K562 (cell line): ENCODE measurements around the gene CADM2. TPM values are rescaled to one million over a fixed set of nuclear protein-coding genes. Genes with fewer than 3 reads are reported as not detected.

Experiments used
- ATAC-seq: fragments of 200-7000 bp; cut with Tn5 transposase; 3 replicates; pipeline ENCODE4 v1.9.1; 2020; ENCODE audit warnings: moderate library complexity
- BruUV-seq: library from RNA; stranded (reverse); fragments of 400-500 nt; replicated peaks from 2 replicates; lab custom pipeline; 2021; lab: Mats Ljungman, UMichigan
- CTCF ChIA-PET: fragments of 300-600 bp; formaldehyde crosslinking; extraction: SDS; loops from one replicate; lab custom pipeline; 2021; ENCODE audit warnings: low intra/inter-chr PET ratio; lab: Yijun Ruan, JAX
- POLR2A ChIA-PET: fragments of 300-600, 350-650 bp; sonication (Branson Sonifier 250); formaldehyde crosslinking; extraction: SDS; loops from one replicate; lab custom pipeline; 2021; ENCODE audit warnings: antibody characterized with exemption, inconsistent platforms; lab: Yijun Ruan, JAX
- DNase-seq, 4 experiments: peaks; one replicate each; pipeline versions ENCODE4 v3.0.0 to v3.0.0-alpha.2; 2011 to 2018; ENCODE audit warnings: low spot score in 3 of 4, mixed read lengths in 3 of 4; ENCODE audit errors: extremely low read depth in 1 of 4
- FAIRE-seq: peaks from 2 replicates; lab custom pipeline; 2011; peaks lifted over from hg19 to GRCh38; lab: Jason Lieb, UNC
- H2AFZ ChIP-seq: 2 replicates; pipeline ENCODE4 v1.6.0; 2011; ENCODE audit warnings: low read depth, low read length, control low read depth, inconsistent platforms
- H3K27ac ChIP-seq: fragments of 200-600 bp; 3 replicates; pipeline ENCODE4 v1.8.0; 2011; ENCODE audit warnings: low read depth, mild to moderate bottlenecking, control low read depth, inconsistent platforms, low read length, moderate library complexity, mixed read lengths; ENCODE audit errors: extremely low read depth
- H3K27me3 ChIP-seq, 2 experiments: fragments of 300-600 bp in 1 of 2; 2 replicates in 1 of 2; 3 replicates in 1 of 2; pipeline versions ENCODE4 v1.6.0 to v1.8.0; 2011; ENCODE audit warnings: inconsistent platforms in 2 of 2, low read length in 2 of 2, mild to moderate bottlenecking in 1 of 2, mixed read lengths in 1 of 2, moderate library complexity in 1 of 2; ENCODE audit not compliant: control insufficient read depth in 2 of 2, insufficient read depth in 2 of 2
- H3K36me3 ChIP-seq: fragments of 300-600 bp; 3 replicates; pipeline ENCODE4 v1.8.0; 2011; ENCODE audit warnings: mild to moderate bottlenecking, low read length, inconsistent platforms; ENCODE audit not compliant: control insufficient read depth, insufficient read depth
- H3K4me1 ChIP-seq, 2 experiments: fragments of 200-600 bp in 1 of 2; replicated peaks in 1 of 2; 2 replicates in 1 of 2; 3 replicates in 1 of 2; pipeline versions ENCODE4 v1.5.1 to v1.8.0; 2011; ENCODE audit warnings: inconsistent platforms in 2 of 2, low read length in 2 of 2, mild to moderate bottlenecking in 1 of 2, mixed read lengths in 1 of 2, moderate library complexity in 1 of 2; ENCODE audit not compliant: control insufficient read depth in 2 of 2, insufficient read depth in 2 of 2
- H3K4me2 ChIP-seq: 2 replicates; pipeline ENCODE4 v1.6.1; 2011; ENCODE audit warnings: low read length, control low read depth, inconsistent platforms, mixed read lengths; ENCODE audit not compliant: insufficient read depth
- H3K4me3 ChIP-seq: fragments of 200-600 bp; sonication (generic), shearing (Covaris generic); 2 replicates; pipeline ENCODE4 v1.5.1; 2016; ENCODE audit warnings: control low read depth, inconsistent platforms
- H3K79me2 ChIP-seq: fragments of 200-600 bp; 3 replicates; pipeline ENCODE4 v1.8.0; 2011; ENCODE audit warnings: low read length, inconsistent platforms; ENCODE audit not compliant: control insufficient read depth, insufficient read depth
- H3K9ac ChIP-seq, 2 experiments: 2 replicates each; pipeline versions ENCODE4 v1.6.0 to v1.6.1; 2011; ENCODE audit warnings: low read depth in 2 of 2, low read length in 2 of 2, control low read depth in 1 of 2, inconsistent platforms in 1 of 2, mild to moderate bottlenecking in 1 of 2, mixed read lengths in 1 of 2; ENCODE audit not compliant: insufficient read depth in 1 of 2
- H3K9me1 ChIP-seq: one replicate; pipeline ENCODE4 v1.6.0; 2011; ENCODE audit warnings: inconsistent platforms, mild to moderate bottlenecking, low read length, moderate library complexity; ENCODE audit not compliant: control insufficient read depth, insufficient read depth
- H3K9me3 ChIP-seq: replicated peaks from 2 replicates; pipeline ENCODE4 v1.5.1; 2011; ENCODE audit warnings: low read depth, low read length, inconsistent platforms; ENCODE audit not compliant: control insufficient read depth, insufficient read depth
- H4K20me1 ChIP-seq: replicated peaks from 2 replicates; pipeline ENCODE4 v1.6.1; 2011; ENCODE audit warnings: low read length, inconsistent platforms, mixed read lengths; ENCODE audit not compliant: control insufficient read depth, insufficient read depth
- ADNP ChIP-seq: fragments of 200-800 bp; sonication (Bioruptor generic); IDR thresholded peaks from 2 replicates; pipeline ENCODE4 v1.6.1; 2016; ENCODE audit warnings: missing genetic modification characterization, missing compliant biosample characterization
- CC2D1A ChIP-seq: fragments of 450-650 bp; IDR thresholded peaks from 2 replicates; pipeline ENCODE4 v1.6.1; 2017; ENCODE audit warnings: mild to moderate bottlenecking
- GABPB2 ChIP-seq: fragments of 250-450 bp; sonication (Bioruptor Pico); conservative IDR thresholded peaks from 2 replicates; pipeline ENCODE4 v1.5.1; 2021; ENCODE audit warnings: mild to moderate bottlenecking
- KAT8 ChIP-seq: fragments of 450-650 bp; IDR thresholded peaks from 2 replicates; pipeline ENCODE4 v1.6.1; 2016; ENCODE audit warnings: low read depth, mild to moderate bottlenecking
- LEF1 ChIP-seq: fragments of 450-650 bp; IDR thresholded peaks from 2 replicates; pipeline ENCODE4 v1.6.1; 2016; ENCODE audit warnings: mild to moderate bottlenecking
- MAFK ChIP-seq: IDR thresholded peaks from 2 replicates; pipeline ENCODE4 v1.6.1; 2011; ENCODE audit warnings: low read length, improper control_type of control experiment
- MLX ChIP-seq, 2 experiments: fragments of 450-650 bp in 1 of 2; sonication (generic) in 1 of 2; formaldehyde crosslinking; conservative IDR thresholded peaks; 2 replicates each; pipeline versions ENCODE4 v1.4.0 to v1.8.1; 2020 to 2022; ENCODE audit warnings: mild to moderate bottlenecking in 1 of 2, missing genetic modification reagents in 1 of 2
- NR2F6 ChIP-seq: fragments of 450-650 bp; formaldehyde crosslinking; IDR thresholded peaks from 2 replicates; pipeline ENCODE4 v1.4.0; 2020; ENCODE audit warnings: mild to moderate bottlenecking
- OTX1 ChIP-seq: fragments of 450-650 bp; formaldehyde crosslinking; IDR thresholded peaks from 2 replicates; pipeline ENCODE4 v1.4.0; 2022; ENCODE audit warnings: mild to moderate bottlenecking
- PHF20 ChIP-seq: fragments of 450-650 bp; IDR thresholded peaks from 2 replicates; pipeline ENCODE4 v1.6.1; 2018; ENCODE audit not compliant: partially characterized antibody
- SRSF9 ChIP-seq: fragments of 200-400 bp; formaldehyde crosslinking; IDR thresholded peaks from 2 replicates; pipeline ENCODE4 v1.6.1; 2017; ENCODE audit warnings: low read depth, low read length, borderline replicate concordance
- TFAM ChIP-seq: fragments of 250-450 bp; sonication (Bioruptor Pico); conservative IDR thresholded peaks from 2 replicates; pipeline ENCODE4 v1.5.0; 2021; ENCODE audit warnings: mild to moderate bottlenecking, moderate library complexity
- XRCC3 ChIP-seq: fragments of 450-650 bp; IDR thresholded peaks from 2 replicates; pipeline ENCODE4 v1.6.1; 2017; ENCODE audit warnings: mild to moderate bottlenecking, moderate library complexity
- ZBTB9 ChIP-seq: fragments of 450-650 bp; formaldehyde crosslinking; IDR thresholded peaks from 2 replicates; pipeline ENCODE4 v1.4.0; 2020; ENCODE audit warnings: mild to moderate bottlenecking, moderate library complexity
- ZFP1 ChIP-seq: fragments of 450-650 bp; formaldehyde crosslinking; IDR thresholded peaks from 2 replicates; pipeline ENCODE4 v1.4.0; 2020; ENCODE audit warnings: mild to moderate bottlenecking, mixed read lengths
- ZNF311 ChIP-seq: fragments of 250-450 bp; sonication (Bioruptor Pico); IDR thresholded peaks from 2 replicates; pipeline ENCODE4 v1.4.0; 2020; ENCODE audit warnings: mild to moderate bottlenecking, moderate library complexity
- WGBS: fragments of 100-300 bp; shearing (Covaris generic); methylation state at CpG from one replicate; pipeline ENCODE4 v1.1.6; 2016; ENCODE audit warnings: low coverage, mixed read lengths; ENCODE audit not compliant: insufficient coverage; ENCODE audit errors: missing lambda C conversion rate; 5-methylcytosine and 5-hydroxymethylcytosine counted together
- in situ Hi-C: fragments of 300-500 bp; cut with MboI; formaldehyde crosslinking; loops from 4 replicates; pipeline ENCODE4 v1.15.0; 2018; ENCODE audit warnings: inconsistent platforms, mixed read lengths
- intact Hi-C: fragments of 100-400 bp; cut with micrococcal nuclease; formaldehyde crosslinking; loops from 2 replicates; pipeline ENCODE4 v1.14.2; 2022
- polyA plus RNA-seq, 8 experiments: library from polyadenylated mRNA; depleted of rRNA in 4 of 8; stranded (reverse) in 5 of 8; unstranded in 3 of 8; fragments of >200 nt; fragmentation: Nextera tagmentation in 2 of 8; fragmentation: Illumina TruSeq in 1 of 8; extraction: Ambion mirVana in 2 of 8; extraction: Trizol in 1 of 8; gene quantifications; 2 replicates each; pipeline versions ENCODE4 v1.2.1 to v1.2.3, GENCODE V29; 2011 to 2014; ENCODE audit warnings: inconsistent platforms in 1 of 8, missing spikeins in 1 of 8
- total RNA-seq, 7 experiments: library from RNA; depleted of rRNA in 6 of 7; stranded (reverse); fragments of >200 nt in 6 of 7; fragmentation: Illumina TruSeq in 2 of 7; extraction: Trizol in 2 of 7; gene quantifications; 2 replicates each; pipeline versions ENCODE4 v1.2.1 to v1.2.3, GENCODE V29; 2011 to 2021; ENCODE audit warnings: low replicate concordance in 1 of 7
- TF ChIP-seq, protein P1 (sequence below): fragments of 250-450 bp; sonication (Bioruptor Pico); IDR thresholded peaks from 2 replicates; pipeline ENCODE4 v1.4.0; 2020; ENCODE audit warnings: mild to moderate bottlenecking
- TF ChIP-seq, protein P2 (sequence below): fragments of 450-650 bp; formaldehyde crosslinking; IDR thresholded peaks from 2 replicates; pipeline ENCODE4 v1.4.0; 2020; ENCODE audit warnings: mild to moderate bottlenecking, mixed read lengths

The CADM2 gene
- total and polyA plus RNA-seq, 9 of the 15 experiments (the other 6 are each of a cell fraction or from before 2014, with no cell fraction given), result 0.11 to 3.2 (median 0.95) TPM

GRCh38 chr3:85077018-85077417 is 118.2 kb downstream of the CADM2 start:
- H3K9me1 ChIP-seq, result no peaks in the 10 kb centered on the region
- WGBS, result 0% methylated on average over 1 of the region's 1 CpG
- in situ Hi-C loops, result no loop called here
- ChIA-PET POLR2A (no interaction called here), CTCF (no interaction called here)
- H3K9me3 ChIP-seq, result no peaks in the 10 kb centered on the region
- ATAC-seq (no peak), FAIRE-seq (no peak), DNase-seq (no peak)
- H3K4me3 ChIP-seq, result no peak overlapping the region
- TF ChIP-seq SRSF9 (no peak), ZFP1 (no peak), LEF1 (no peak), GABPB2 (CRISPR knock-in tag) (no peak), CC2D1A (no peak), MLX (CRISPR knock-in tag; conservative IDR thresholded peaks at IDR 0.05) (no peak), ZNF311 (no peak), PHF20 (no peak), ADNP (no peak), NR2F6 (CRISPR knock-in tag) (no peak), TFAM (CRISPR knock-in tag) (no peak), OTX1 (no peak), MAFK (no peak), KAT8 (no peak), ZBTB9 (CRISPR knock-in tag) (no peak), XRCC3 (no peak)
- TF ChIP-seq, protein P1, sequence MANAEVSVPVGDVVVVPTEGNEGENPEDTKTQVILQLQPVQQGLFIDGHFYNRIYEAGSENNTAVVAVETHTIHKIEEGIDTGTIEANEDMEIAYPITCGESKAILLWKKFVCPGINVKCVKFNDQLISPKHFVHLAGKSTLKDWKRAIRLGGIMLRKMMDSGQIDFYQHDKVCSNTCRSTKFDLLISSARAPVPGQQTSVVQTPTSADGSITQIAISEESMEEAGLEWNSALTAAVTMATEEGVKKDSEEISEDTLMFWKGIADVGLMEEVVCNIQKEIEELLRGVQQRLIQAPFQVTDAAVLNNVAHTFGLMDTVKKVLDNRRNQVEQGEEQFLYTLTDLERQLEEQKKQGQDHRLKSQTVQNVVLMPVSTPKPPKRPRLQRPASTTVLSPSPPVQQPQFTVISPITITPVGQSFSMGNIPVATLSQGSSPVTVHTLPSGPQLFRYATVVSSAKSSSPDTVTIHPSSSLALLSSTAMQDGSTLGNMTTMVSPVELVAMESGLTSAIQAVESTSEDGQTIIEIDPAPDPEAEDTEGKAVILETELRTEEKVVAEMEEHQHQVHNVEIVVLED, result no peak
- TF ChIP-seq, protein P2, sequence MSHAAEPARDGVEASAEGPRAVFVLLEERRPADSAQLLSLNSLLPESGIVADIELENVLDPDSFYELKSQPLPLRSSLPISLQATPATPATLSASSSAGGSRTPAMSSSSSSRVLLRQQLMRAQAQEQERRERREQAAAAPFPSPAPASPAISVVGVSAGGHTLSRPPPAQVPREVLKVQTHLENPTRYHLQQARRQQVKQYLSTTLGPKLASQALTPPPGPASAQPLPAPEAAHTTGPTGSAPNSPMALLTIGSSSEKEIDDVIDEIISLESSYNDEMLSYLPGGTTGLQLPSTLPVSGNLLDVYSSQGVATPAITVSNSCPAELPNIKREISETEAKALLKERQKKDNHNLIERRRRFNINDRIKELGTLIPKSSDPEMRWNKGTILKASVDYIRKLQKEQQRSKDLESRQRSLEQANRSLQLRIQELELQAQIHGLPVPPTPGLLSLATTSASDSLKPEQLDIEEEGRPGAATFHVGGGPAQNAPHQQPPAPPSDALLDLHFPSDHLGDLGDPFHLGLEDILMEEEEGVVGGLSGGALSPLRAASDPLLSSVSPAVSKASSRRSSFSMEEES (CRISPR knock-in tag), result no peak
- H3K79me2 ChIP-seq, result no peaks in the 10 kb centered on the region
- H3K4me2 ChIP-seq, result no peak overlapping the region
- no peaks in the 10 kb centered on the region for H3K4me1 ChIP-seq
- no peak overlapping the region for H3K9ac ChIP-seq
- BruUV-seq, result no TSS peak
- H3K27ac ChIP-seq, result no peak overlapping the region
- no peaks in the 10 kb centered on the region for H3K27me3 ChIP-seq
- H2AFZ ChIP-seq, result no peak overlapping the region
- H4K20me1 ChIP-seq, result no peaks in the 10 kb centered on the region
- H3K36me3 ChIP-seq, result no peaks in the 10 kb centered on the region
- intact Hi-C loops, result no loop called here
